Activated CD8-positive, alpha-beta T cell treated with anti-CD3 and anti-CD28 coated beads for 36 hours (primary cell): ENCODE measurements around the gene GJA4. TPM values are rescaled to one million over a fixed set of nuclear protein-coding genes. Genes with fewer than 3 reads are reported as not detected.
"Not testable (repeated sequence)": the region's sequence is repeated elsewhere in the genome, so short reads cannot be mapped to it uniquely, and the experiment has no call there.

Source experiments
- ATAC-seq: fragments of 200-7000 bp; cut with Tn5 transposase; one replicate; pipeline ENCODE4 v1.10.0; 2021; ENCODE audit warnings: mild to moderate bottlenecking, moderate library complexity
- CTCF ChIA-PET: fragments of 350-600 bp; sonication (Branson Sonifier 250); formaldehyde crosslinking; loops from one replicate; lab custom pipeline; 2021; ENCODE audit warnings: antibody characterized with exemption; lab: Charles Lee
- POLR2A ChIA-PET: fragments of 350-600 bp; sonication (Branson Sonifier 250); formaldehyde crosslinking; loops from one replicate; lab custom pipeline; 2021; ENCODE audit warnings: antibody characterized with exemption; lab: Charles Lee
- DNase-seq: peaks from one replicate; pipeline ENCODE4 v3.0.0-alpha.2; 2020
- H3K27ac Mint-ChIP-seq: one replicate; pipeline ENCODE4 v1.8.0; 2021; ENCODE audit warnings: mild to moderate bottlenecking, mixed read lengths
- H3K27me3 Mint-ChIP-seq: one replicate; pipeline ENCODE4 v1.8.0; 2021; ENCODE audit warnings: mixed read lengths
- H3K36me3 Mint-ChIP-seq: one replicate; pipeline ENCODE4 v1.8.0; 2021; ENCODE audit warnings: low read depth, mixed read lengths
- H3K4me1 Mint-ChIP-seq: one replicate; pipeline ENCODE4 v1.8.0; 2021; ENCODE audit warnings: low read depth, mixed read lengths
- H3K4me3 Mint-ChIP-seq: one replicate; pipeline ENCODE4 v1.8.0; 2021; ENCODE audit warnings: mild to moderate bottlenecking, moderate library complexity, mixed read lengths
- H3K9me3 Mint-ChIP-seq: one replicate; pipeline ENCODE4 v1.8.0; 2021; ENCODE audit warnings: mixed read lengths
- intact Hi-C: fragments of 100-400 bp; cut with micrococcal nuclease; formaldehyde crosslinking; loops from one replicate; pipeline ENCODE4 v1.10.0; 2022
- total RNA-seq, 2 experiments: library from RNA; stranded (reverse); gene quantifications; one replicate each; pipeline ENCODE4 v1.2.3, GENCODE V29; 2021
- TF ChIP-seq, protein P1 (sequence below): fragments of 200-600 bp; IDR thresholded peaks from one replicate; pipeline ENCODE4 v1.8.0; 2022; ENCODE audit warnings: antibody characterized with exemption, mild to moderate bottlenecking

GJA4 gene
- total RNA-seq, 2 experiments from 2014 or later: not detected

DNA sequence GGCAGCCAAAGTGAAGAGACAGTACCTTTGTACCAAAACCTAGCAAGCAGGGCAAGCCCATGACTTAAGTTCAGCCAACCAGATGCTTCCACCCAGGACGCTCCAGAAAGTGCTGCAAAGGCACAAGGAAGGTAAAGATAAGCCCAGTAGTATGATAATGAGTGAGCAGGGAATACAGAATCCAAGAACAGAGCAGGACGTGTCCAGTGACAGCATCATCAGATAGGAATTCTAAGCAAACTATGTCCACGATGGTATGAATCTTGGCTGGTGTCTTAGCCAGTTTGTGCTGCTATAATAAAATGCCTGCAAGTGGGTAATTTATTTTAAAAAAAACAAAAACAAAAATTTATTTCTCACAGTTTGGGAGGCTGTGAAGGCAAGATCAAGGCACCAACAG is 13.6 kb downstream of the GJA4 start:
- Mint-ChIP-seq H3K4me3 (no peak overlapping the region), H3K27ac (no peak overlapping the region), H3K9me3 (peaks cover 10% of the 10 kb centered on the region), H3K27me3 (no peaks in the 10 kb centered on the region), H3K36me3 (peaks cover 2% of the 10 kb centered on the region), H3K4me1 (no peaks in the 10 kb centered on the region)
- ATAC-seq (no peak), DNase-seq (no peak)
- ChIA-PET POLR2A (no interaction called here), CTCF (no interaction called here)
- intact Hi-C loops: no loop called here
- TF ChIP-seq, protein P1, sequence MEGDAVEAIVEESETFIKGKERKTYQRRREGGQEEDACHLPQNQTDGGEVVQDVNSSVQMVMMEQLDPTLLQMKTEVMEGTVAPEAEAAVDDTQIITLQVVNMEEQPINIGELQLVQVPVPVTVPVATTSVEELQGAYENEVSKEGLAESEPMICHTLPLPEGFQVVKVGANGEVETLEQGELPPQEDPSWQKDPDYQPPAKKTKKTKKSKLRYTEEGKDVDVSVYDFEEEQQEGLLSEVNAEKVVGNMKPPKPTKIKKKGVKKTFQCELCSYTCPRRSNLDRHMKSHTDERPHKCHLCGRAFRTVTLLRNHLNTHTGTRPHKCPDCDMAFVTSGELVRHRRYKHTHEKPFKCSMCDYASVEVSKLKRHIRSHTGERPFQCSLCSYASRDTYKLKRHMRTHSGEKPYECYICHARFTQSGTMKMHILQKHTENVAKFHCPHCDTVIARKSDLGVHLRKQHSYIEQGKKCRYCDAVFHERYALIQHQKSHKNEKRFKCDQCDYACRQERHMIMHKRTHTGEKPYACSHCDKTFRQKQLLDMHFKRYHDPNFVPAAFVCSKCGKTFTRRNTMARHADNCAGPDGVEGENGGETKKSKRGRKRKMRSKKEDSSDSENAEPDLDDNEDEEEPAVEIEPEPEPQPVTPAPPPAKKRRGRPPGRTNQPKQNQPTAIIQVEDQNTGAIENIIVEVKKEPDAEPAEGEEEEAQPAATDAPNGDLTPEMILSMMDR: no peak

- H3K27me3 Mint-ChIP-seq: no peaks in the 10 kb centered on the region
- H3K4me1 Mint-ChIP-seq: peaks cover 2% of the 10 kb centered on the region
- DNase-seq (no peak), ATAC-seq (no peak)
- CTCF ChIA-PET: interaction anchor here (0.8 to 1.9 kb wide), 2 partner anchors 39 to 44 kb away, joined by 3 to 5 read pairs; no protein-coding TSS in a partner anchor
- no peak overlapping the region for H3K27ac Mint-ChIP-seq
- POLR2A ChIA-PET: no interaction called here
- peaks cover 10% of the 10 kb centered on the region for H3K9me3 Mint-ChIP-seq
- TF ChIP-seq, protein P1: no peak
- H3K4me3 Mint-ChIP-seq: no peak overlapping the region
- intact Hi-C loops: no loop called here
- H3K36me3 Mint-ChIP-seq: peaks cover 2% of the 10 kb centered on the region
These were observed 15.4 kb downstream of the GJA4 start for GRCh38 chr1:34808051-34808810.

- H3K36me3 Mint-ChIP-seq, H3K4me3 Mint-ChIP-seq, intact Hi-C loops, H3K4me1 Mint-ChIP-seq, H3K27me3 Mint-ChIP-seq, DNase-seq, H3K9me3 Mint-ChIP-seq, POLR2A ChIA-PET, H3K27ac Mint-ChIP-seq, CTCF ChIA-PET, ATAC-seq: not testable (repeated sequence)
These were observed 18.0 kb downstream of the GJA4 start for GRCh38 chr1:34810781-34811180.

DNA sequence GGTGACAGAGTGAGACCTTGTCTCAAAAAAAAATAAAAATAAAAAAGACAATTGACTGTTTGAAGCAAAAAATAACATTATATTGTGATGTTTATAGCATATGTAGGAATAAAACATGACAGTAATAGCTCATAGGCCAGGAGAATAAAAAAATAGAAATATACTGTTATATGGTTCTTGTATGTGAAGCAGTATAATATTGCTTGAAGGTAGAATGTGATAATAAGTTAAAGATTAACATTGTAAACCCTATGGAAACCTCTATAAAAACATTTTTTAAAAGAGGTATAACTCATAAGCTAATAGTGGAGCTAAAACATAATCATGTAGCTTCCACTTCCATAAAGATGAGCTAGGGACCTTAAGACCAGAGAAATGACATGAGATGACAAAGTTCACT is 23.5 kb downstream of the GJA4 start:
- no peaks in the 10 kb centered on the region for H3K36me3 Mint-ChIP-seq
- H3K27ac Mint-ChIP-seq: no peak overlapping the region
- CTCF ChIA-PET: interaction anchor here (1.8 kb wide), 1 partner anchor 37 kb away, joined by 5 read pairs; no protein-coding TSS in a partner anchor
- POLR2A ChIA-PET: interaction anchor here (0.6 kb wide), 2 partner anchors 21 to 796 kb away, joined by 3 read pairs; no protein-coding TSS in a partner anchor
- H3K27me3 Mint-ChIP-seq: no peaks in the 10 kb centered on the region
- intact Hi-C loops: no loop called here
- H3K9me3 Mint-ChIP-seq: no peaks in the 10 kb centered on the region
- H3K4me1 Mint-ChIP-seq: peaks cover 2% of the 10 kb centered on the region
- ATAC-seq: no peak
- no peak for DNase-seq
- TF ChIP-seq, protein P1: no peak
- H3K4me3 Mint-ChIP-seq: no peak overlapping the region

- POLR2A ChIA-PET: no interaction called here
These were observed 24.0 kb downstream of the GJA4 start for GRCh38 chr1:34816778-34817177.

DNA sequence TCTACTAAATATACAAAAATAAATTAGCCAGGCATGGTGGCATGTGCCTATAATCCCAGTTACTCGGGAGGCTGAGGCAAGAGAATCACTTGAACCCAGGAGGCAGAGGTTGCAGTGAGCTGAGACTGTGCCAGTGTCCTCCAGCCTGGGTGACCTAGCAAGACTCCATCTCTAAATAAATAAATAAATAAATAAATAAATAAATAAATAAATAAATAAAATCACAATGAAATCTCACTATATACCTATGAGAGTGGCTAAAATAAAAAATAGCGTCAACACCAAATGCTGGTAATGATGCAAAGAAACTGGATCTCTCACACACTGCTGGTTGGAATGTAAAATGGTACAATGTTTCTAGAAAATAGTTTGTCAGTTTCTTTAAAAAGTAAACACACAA is 26.1 kb downstream of the GJA4 start:
- CTCF ChIA-PET: interaction anchor here (1.7 kb wide), 1 partner anchor 33 kb away, joined by 5 read pairs; no protein-coding TSS in a partner anchor
- H3K9me3 Mint-ChIP-seq, H3K4me3 Mint-ChIP-seq, H3K4me1 Mint-ChIP-seq, H3K36me3 Mint-ChIP-seq, POLR2A ChIA-PET, DNase-seq, intact Hi-C loops, H3K27me3 Mint-ChIP-seq, H3K27ac Mint-ChIP-seq, ATAC-seq: not testable (repeated sequence)

More at GRCh38 chr1:34816778-34817177, 24.0 kb downstream of the GJA4 start:
- CTCF ChIA-PET: interaction anchor here (1.8 kb wide), 1 partner anchor 36 kb away, joined by 5 read pairs; no protein-coding TSS in a partner anchor
- intact Hi-C loops: no loop called here
- Mint-ChIP-seq H3K4me3 (no peak overlapping the region), H3K36me3 (no peaks in the 10 kb centered on the region), H3K4me1 (no peaks in the 10 kb centered on the region), H3K9me3 (no peaks in the 10 kb centered on the region), H3K27me3 (no peaks in the 10 kb centered on the region), H3K27ac (no peak overlapping the region)
- no peak for DNase-seq
- ATAC-seq: no peak
- TF ChIP-seq, protein P1: no peak
